Colonic mucosa (tissue), 4 donors: Measurements from ENCODE around the gene MKNK1. TPM values are rescaled to one million over a fixed set of nuclear protein-coding genes. Genes with fewer than 3 reads are reported as not detected.

Experiments
- DNase-seq: peaks from one replicate; pipeline ENCODE4 v3.0.0-alpha.2; 2020
- H3K27ac ChIP-seq: fragments of 200-600 bp; one replicate; pipeline ENCODE4 v1.8.0; 2021
- H3K27me3 ChIP-seq: fragments of 200-600 bp; one replicate; pipeline ENCODE4 v1.8.0; 2021
- H3K36me3 ChIP-seq: fragments of 200-600 bp; one replicate; pipeline ENCODE4 v1.8.0; 2021
- H3K4me1 ChIP-seq: fragments of 200-600 bp; one replicate; pipeline ENCODE4 v1.8.0; 2021; ENCODE audit warnings: mild to moderate bottlenecking
- H3K4me3 ChIP-seq: fragments of 200-600 bp; one replicate; pipeline ENCODE4 v1.8.0; 2021
- H3K9ac ChIP-seq, 2 donors: one replicate each; pipeline ENCODE4 v1.7.0; 2013; ENCODE audit warnings: control low read depth in 2 of 2, low read depth in 2 of 2, low read length in 2 of 2
- H3K9me3 ChIP-seq: fragments of 200-600 bp; one replicate; pipeline ENCODE4 v1.8.0; 2021
- CTCF ChIP-seq: fragments of 200-600 bp; IDR thresholded peaks from one replicate; pipeline ENCODE4 v1.8.0; 2022; ENCODE audit warnings: antibody characterized with exemption, mild to moderate bottlenecking
- intact Hi-C: fragments of 100-400 bp; cut with DNase I; formaldehyde crosslinking; loops from one replicate; pipeline ENCODE4 v1.14.1; 2022
- total RNA-seq, 2 donors: library from RNA; stranded (reverse); fragmentation: NEBNext Ultra II Directional in 1 of 2; extraction: Animal tissue kit (Norgen Biotek cat#: 25700) in 1 of 2; gene quantifications; one replicate each; pipeline ENCODE4 v1.2.1, GENCODE V29; 2021
- donor health status: healthy.
- donor health status: DM: no; HTN: no; CAD: no.
- donor health status: DM: no; HTN: no; CAD: no.

Gene MKNK1
- total RNA-seq, 2 donors from 2014 or later = 27.0 to 36.8 TPM

- H3K27me3 ChIP-seq = no peaks in the 10 kb centered on the region
- intact Hi-C loops = no loop called here
These were observed 81.1 kb downstream of the MKNK1 start for GRCh38 chr1:46522969-46523320.

GRCh38 chr1:46522184-46522968 lies 81.7 kb downstream of the MKNK1 start:
- H3K27me3 ChIP-seq = no peaks in the 10 kb centered on the region
- intact Hi-C loops = no loop called here
- H3K4me1 ChIP-seq = no peaks in the 10 kb centered on the region
- peak; percentile 32 for DNase-seq
- H3K9me3 ChIP-seq = no peaks in the 10 kb centered on the region
- no peak for TF ChIP-seq CTCF
- H3K27ac ChIP-seq = no peak overlapping the region
- H3K36me3 ChIP-seq = no peaks in the 10 kb centered on the region
- no peak overlapping the region for H3K4me3 ChIP-seq
- H3K9ac ChIP-seq = no peak overlapping the region

More at GRCh38 chr1:46522969-46523320, 81.1 kb downstream of the MKNK1 start:
- Histone ChIP-seq H3K4me3 (no peak overlapping the region), H3K9ac (no peak overlapping the region), H3K36me3 (no peaks in the 10 kb centered on the region), H3K9me3 (no peaks in the 10 kb centered on the region), H3K27ac (no peak overlapping the region), H3K4me1 (no peaks in the 10 kb centered on the region)
- DNase-seq = no peak
- TF ChIP-seq CTCF = no peak

GRCh38 chr1:46521414-46521813 lies 82.7 kb downstream of the MKNK1 start:
- intact Hi-C loops = no loop called here

GRCh38 chr1:46520063-46520911 lies 83.8 kb downstream of the MKNK1 start:
- no peak overlapping the region for H3K27ac ChIP-seq
- no peaks in the 10 kb centered on the region for H3K36me3 ChIP-seq
- H3K4me1 ChIP-seq = no peaks in the 10 kb centered on the region
- no peak for DNase-seq
- H3K4me3 ChIP-seq = no peak overlapping the region
- intact Hi-C loops = no loop called here
- TF ChIP-seq CTCF = no peak
- no peak overlapping the region for H3K9ac ChIP-seq
- H3K27me3 ChIP-seq = no peaks in the 10 kb centered on the region
- H3K9me3 ChIP-seq = no peaks in the 10 kb centered on the region

More at GRCh38 chr1:46521414-46521813, 82.7 kb downstream of the MKNK1 start:
- no peak for TF ChIP-seq CTCF
- Histone ChIP-seq H3K9ac (no peak overlapping the region), H3K27ac (no peak overlapping the region), H3K36me3 (no peaks in the 10 kb centered on the region), H3K4me3 (no peak overlapping the region), H3K4me1 (no peaks in the 10 kb centered on the region), H3K9me3 (no peaks in the 10 kb centered on the region), H3K27me3 (no peaks in the 10 kb centered on the region)
- DNase-seq = no peak

GRCh38 chr1:46519209-46519608 lies 84.9 kb downstream of the MKNK1 start:
- intact Hi-C loops = no loop called here
- no peak for DNase-seq

More at GRCh38 chr1:46519209-46519608, 84.9 kb downstream of the MKNK1 start:
- H3K4me3 ChIP-seq = no peak overlapping the region
- no peak for TF ChIP-seq CTCF
- H3K4me1 ChIP-seq = no peaks in the 10 kb centered on the region
- H3K9ac ChIP-seq = no peak overlapping the region
- H3K27ac ChIP-seq = no peak overlapping the region
- H3K27me3 ChIP-seq = no peaks in the 10 kb centered on the region
- no peaks in the 10 kb centered on the region for H3K9me3 ChIP-seq
- no peaks in the 10 kb centered on the region for H3K36me3 ChIP-seq
